Spleen (tissue), 11 donors: ENCODE data around the gene NMNAT1. TPM values are rescaled to one million over a fixed set of nuclear protein-coding genes. Genes with fewer than 3 reads are reported as not detected.
A peak's percentile ranks its signal among the peaks of the same experiment; 100 is the strongest.
"Not testable (repeated sequence)": the region's sequence is repeated elsewhere in the genome, so short reads cannot be mapped to it uniquely, and the experiment has no call there.

Experiments used
- DNase-seq: peaks from one replicate; pipeline ENCODE4 v3.0.0-alpha.2; 2020
- H3K27ac ChIP-seq, 8 donors: fragments of 200-600 bp; sonication (generic) in 7 of 8; 1 replicate in 4 of 8; 2 replicates in 4 of 8; pipeline versions ENCODE4 v1.5.0 to v1.8.0; 2016 to 2021; ENCODE audit warnings: inconsistent platforms in 4 of 8, mild to moderate bottlenecking in 4 of 8, moderate library complexity in 1 of 8
- H3K27me3 ChIP-seq, 7 donors: fragments of 200-600 bp; sonication (generic) in 6 of 7; replicated peaks in 1 of 7; 1 replicate in 4 of 7; 2 replicates in 3 of 7; pipeline versions ENCODE4 v1.5.0 to v1.8.0; 2016 to 2021; ENCODE audit warnings: inconsistent platforms in 3 of 7, mild to moderate bottlenecking in 1 of 7
- H3K36me3 ChIP-seq, 6 donors: fragments of 200-600 bp; sonication (generic) in 5 of 6; 1 replicate in 4 of 6; 2 replicates in 2 of 6; pipeline versions ENCODE4 v1.5.0 to v1.8.0; 2016 to 2021; ENCODE audit warnings: inconsistent platforms in 2 of 6
- H3K4me1 ChIP-seq, 6 donors: fragments of 200-600 bp; sonication (generic) in 5 of 6; 1 replicate in 3 of 6; 2 replicates in 3 of 6; pipeline versions ENCODE4 v1.5.0 to v1.8.0; 2016 to 2021; ENCODE audit warnings: inconsistent platforms in 3 of 6
- H3K4me3 ChIP-seq, 8 donors: fragments of 200-600 bp; sonication (generic) in 7 of 8; 1 replicate in 4 of 8; 2 replicates in 4 of 8; pipeline versions ENCODE4 v1.5.0 to v1.8.0; 2016 to 2021; ENCODE audit warnings: inconsistent platforms in 4 of 8, mild to moderate bottlenecking in 4 of 8, moderate library complexity in 2 of 8
- H3K9me3 ChIP-seq, 8 donors: fragments of 200-600 bp; sonication (generic) in 7 of 8; 1 replicate in 4 of 8; 2 replicates in 4 of 8; pipeline versions ENCODE4 v1.5.0 to v1.8.0; 2016 to 2021; ENCODE audit warnings: inconsistent platforms in 4 of 8
- POLR2A ChIP-seq, 3 donors: fragments of 450-650 bp; IDR thresholded peaks; one replicate each; pipeline ENCODE4 v1.5.1; 2017; ENCODE audit warnings: antibody characterized with exemption in 3 of 3, mild to moderate bottlenecking in 1 of 3
- POLR2AphosphoS5 ChIP-seq, 3 donors: sonication (generic); formaldehyde crosslinking; IDR thresholded peaks; one replicate each; pipeline ENCODE4 v1.5.1; 2017; ENCODE audit warnings: antibody characterized with exemption in 3 of 3
- WGBS, 5 donors: extraction: QIAGEN DNeasy Blood & Tissue Kit in 3 of 5; methylation state at CpG; one replicate each; pipeline versions ENCODE4 v1.1.5 to v1.1.7; 2013 to 2018; 5-methylcytosine and 5-hydroxymethylcytosine counted together
- intact Hi-C: fragments of 100-400 bp; cut with DNase I; formaldehyde crosslinking; loops from one replicate; pipeline ENCODE4 v1.15.0; 2023; ENCODE audit warnings: low total_unique reads
- polyA plus RNA-seq, 3 donors: library from polyadenylated mRNA; stranded (reverse); fragments of 200-250 nt; gene quantifications; one replicate each; pipeline ENCODE4 v1.2.1, GENCODE V29; 2013
- total RNA-seq, 7 donors: library from RNA; depleted of rRNA in 3 of 7; stranded (reverse); fragments of >200 nt in 3 of 7; fragmentation: NEBNext Ultra II Directional in 4 of 7; extraction: Animal tissue kit (Norgen Biotek cat#: 25700) in 4 of 7; gene quantifications; one replicate each; pipeline versions ENCODE4 v1.1.0 to v1.2.1, GENCODE V29; 2016 to 2021
- TF ChIP-seq, protein P1 (sequence below), 11 experiments: fragments of 200-600 bp in 7 of 11; fragments of 450-650 bp in 4 of 11; sonication (generic) in 4 of 11; IDR thresholded peaks in 8 of 11; conservative IDR thresholded peaks in 3 of 11; 1 replicate in 7 of 11; 2 replicates in 4 of 11; pipeline versions ENCODE4 v1.4.0 to v1.8.0; 2016 to 2021; ENCODE audit warnings: antibody characterized with exemption in 11 of 11, inconsistent platforms in 4 of 11, mild to moderate bottlenecking in 1 of 11
- donor health status: healthy with polysubstance abuse.
- donor health status: DM: no; HTN: no; CAD: no; lungs with moderate emphysema.
- donor health status: DM: no; HTN: no; CAD: no.
- donor health status: Bipolar disorder and iron deficiency.
- donor health status: healthy.
- donor health status: DM: no; HTN: no; CAD: no.
- donor health status: DM: yes; HTN: yes; CAD: no.

The NMNAT1 gene
- total and polyA plus RNA-seq, 10 donors = 2.8 to 13.0 (median 8.1) TPM

DNA sequence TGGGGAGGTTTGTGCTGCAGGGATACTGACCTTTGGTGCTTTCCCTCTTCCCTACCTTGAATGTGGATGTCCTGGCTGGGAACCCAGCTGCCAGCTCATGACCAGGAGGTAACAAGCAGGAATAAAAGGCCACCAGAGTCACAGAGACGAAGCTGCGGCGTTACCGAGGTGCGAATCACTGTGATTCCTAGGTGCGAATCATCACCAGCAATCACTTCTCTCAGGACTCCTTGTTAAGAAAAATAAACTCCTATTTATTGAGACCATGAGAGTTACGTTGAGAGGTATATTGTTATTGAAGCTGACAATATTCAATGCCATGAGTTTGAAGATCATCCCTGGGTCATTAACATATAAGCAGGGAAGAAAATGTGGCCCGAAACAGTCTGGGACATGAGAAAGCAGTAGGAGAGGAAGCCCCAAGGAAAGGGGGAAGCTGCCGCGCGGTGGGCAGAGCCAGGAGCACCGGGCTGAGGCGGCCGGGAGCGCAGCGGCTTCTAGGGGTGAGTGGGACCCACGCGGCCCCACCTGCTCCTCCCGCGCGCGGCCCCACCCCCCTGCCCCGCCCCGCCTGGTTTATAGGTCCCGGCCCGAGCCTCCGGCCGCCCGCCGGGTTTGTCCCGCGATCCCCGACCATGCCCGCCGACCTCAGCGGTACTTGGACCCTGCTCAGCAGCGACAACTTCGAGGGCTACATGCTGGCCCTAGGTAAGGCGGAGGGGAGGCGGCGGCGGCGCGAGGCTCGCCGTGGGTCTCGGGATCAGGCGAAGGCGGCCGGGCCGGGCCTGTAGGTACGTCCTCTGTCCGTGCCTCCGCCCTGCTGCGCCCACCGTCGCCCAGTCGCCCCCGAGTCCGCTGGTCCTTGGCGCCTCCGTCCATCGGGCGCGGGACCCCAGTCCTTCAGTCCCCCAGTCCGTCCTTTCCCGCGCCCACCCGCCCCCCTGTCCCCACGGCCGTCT lies 53.6 kb downstream of the NMNAT1 start, which contains the start of gene RBP7:
RBP7 (plus strand) TSS at position 605 of the 959 bp plus-strand sequence; CDS start at position 636, 31 bp downstream.
- TF ChIP-seq, protein P1, sequence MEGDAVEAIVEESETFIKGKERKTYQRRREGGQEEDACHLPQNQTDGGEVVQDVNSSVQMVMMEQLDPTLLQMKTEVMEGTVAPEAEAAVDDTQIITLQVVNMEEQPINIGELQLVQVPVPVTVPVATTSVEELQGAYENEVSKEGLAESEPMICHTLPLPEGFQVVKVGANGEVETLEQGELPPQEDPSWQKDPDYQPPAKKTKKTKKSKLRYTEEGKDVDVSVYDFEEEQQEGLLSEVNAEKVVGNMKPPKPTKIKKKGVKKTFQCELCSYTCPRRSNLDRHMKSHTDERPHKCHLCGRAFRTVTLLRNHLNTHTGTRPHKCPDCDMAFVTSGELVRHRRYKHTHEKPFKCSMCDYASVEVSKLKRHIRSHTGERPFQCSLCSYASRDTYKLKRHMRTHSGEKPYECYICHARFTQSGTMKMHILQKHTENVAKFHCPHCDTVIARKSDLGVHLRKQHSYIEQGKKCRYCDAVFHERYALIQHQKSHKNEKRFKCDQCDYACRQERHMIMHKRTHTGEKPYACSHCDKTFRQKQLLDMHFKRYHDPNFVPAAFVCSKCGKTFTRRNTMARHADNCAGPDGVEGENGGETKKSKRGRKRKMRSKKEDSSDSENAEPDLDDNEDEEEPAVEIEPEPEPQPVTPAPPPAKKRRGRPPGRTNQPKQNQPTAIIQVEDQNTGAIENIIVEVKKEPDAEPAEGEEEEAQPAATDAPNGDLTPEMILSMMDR (IDR thresholded peaks at IDR 0.05 in 8 of 11, conservative IDR thresholded peaks at IDR 0.05 in 3 of 11) = no peak
- TF ChIP-seq POLR2AphosphoS5 (IDR thresholded peaks at IDR 0.05) (peak in 2 of 3 donors; percentile 45 to 46), POLR2A (IDR thresholded peaks at IDR 0.05) (no peak)
- Histone ChIP-seq H3K36me3 (no peaks in the 10 kb centered on the region), H3K27ac (peak within 1 kb of the TSS in 6 of 8 donors; percentile 32 to 77 (median 48)), H3K4me1 (peaks cover 4 to 45% (median 33%) of the 10 kb centered on the region in 6 donors), H3K27me3 (peaks cover 0 to 70% (median 19%) of the 10 kb centered on the region in 7 donors), H3K4me3 (peak within 1 kb of the TSS; percentile 45 to 74 (median 55)), H3K9me3 (peaks cover 0 to 14% (median 5%) of the 10 kb centered on the region in 8 donors)
- 5 to 30% (median 7%) methylated on average over 16 to 71 of the region's 71 CpGs for WGBS, 5 donors
- intact Hi-C loops = no loop called here
- peak; percentile 88 for DNase-seq

- TF ChIP-seq, protein P1 (IDR thresholded peaks at IDR 0.05 in 8 of 11, conservative IDR thresholded peaks at IDR 0.05 in 3 of 11) = no peak
- TF ChIP-seq POLR2A (IDR thresholded peaks at IDR 0.05) = no peak
- no peak for TF ChIP-seq POLR2AphosphoS5 (IDR thresholded peaks at IDR 0.05)
- peaks cover 0 to 73% (median 19%) of the 10 kb centered on the region in 7 donors for H3K27me3 ChIP-seq
- DNase-seq = no peak
- intact Hi-C loops = no loop called here
- 81 to 86% (median 85%) methylated on average over 8 of the region's 8 CpGs for WGBS, 5 donors
- peaks cover 0 to 9% (median 0%) of the 10 kb centered on the region in 6 donors for H3K36me3 ChIP-seq
- peaks cover 4 to 27% (median 19%) of the 10 kb centered on the region in 6 donors for H3K4me1 ChIP-seq
- H3K4me3 ChIP-seq = no peak overlapping the region
- no peak overlapping the region for H3K27ac ChIP-seq
- H3K9me3 ChIP-seq = peaks cover 0 to 14% (median 5%) of the 10 kb centered on the region in 8 donors
Observed at GRCh38 chr1:10001016-10001665, 57.9 kb downstream of the NMNAT1 start.

DNA sequence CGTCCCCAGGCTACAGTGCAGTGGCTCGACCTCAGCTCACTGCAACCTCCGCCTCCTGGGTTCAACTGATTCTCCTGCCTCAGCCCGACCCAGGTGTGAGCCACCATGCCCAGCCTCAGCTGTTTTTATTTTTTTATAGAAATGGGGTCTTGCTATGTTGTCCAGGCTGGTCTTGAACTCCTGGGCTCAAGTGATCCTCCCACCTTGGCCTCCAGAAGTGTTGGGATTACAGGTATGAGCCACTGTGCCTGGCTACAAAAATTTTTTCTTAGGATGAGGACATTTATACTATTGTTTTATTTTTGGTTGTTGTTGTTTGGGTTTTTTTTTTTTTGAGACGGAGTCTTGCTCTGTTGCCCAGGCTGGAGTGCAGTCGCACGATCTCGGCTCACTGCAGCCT lies 62.0 kb downstream of the NMNAT1 start:
- H3K9me3 ChIP-seq, intact Hi-C loops, DNase-seq, H3K27ac ChIP-seq, H3K4me1 ChIP-seq, H3K4me3 ChIP-seq: not testable (repeated sequence)
- Histone ChIP-seq H3K36me3 (peaks cover 0 to 37% (median 0%) of the 10 kb centered on the region in 6 donors), H3K27me3 (peaks cover 0 to 33% (median 0%) of the 10 kb centered on the region in 7 donors)
- 88 to 96% (median 92%) methylated on average over 8 of the region's 8 CpGs for WGBS, 5 donors

GRCh38 chr1:10007169-10007568 lies 63.9 kb downstream of the NMNAT1 start:
- Histone ChIP-seq H3K9me3 (no peaks in the 10 kb centered on the region), H3K36me3 (peaks cover 0 to 49% (median 0%) of the 10 kb centered on the region in 6 donors), H3K4me3 (no peak overlapping the region), H3K27ac (no peak overlapping the region), H3K4me1 (no peaks in the 10 kb centered on the region), H3K27me3 (peaks cover 0 to 17% (median 0%) of the 10 kb centered on the region in 7 donors)
- TF ChIP-seq, protein P1 (IDR thresholded peaks at IDR 0.05 in 8 of 11, conservative IDR thresholded peaks at IDR 0.05 in 3 of 11) = no peak
- no peak for TF ChIP-seq POLR2AphosphoS5 (IDR thresholded peaks at IDR 0.05)
- TF ChIP-seq POLR2A (IDR thresholded peaks at IDR 0.05) = no peak
- DNase-seq = no peak
- 65 to 80% (median 77%) methylated on average over 4 of the region's 4 CpGs for WGBS, 5 donors
- intact Hi-C loops = no loop called here
